BLaER1 treated with 17β-estradiol and CSF1 and Interleukin-3, amounts not matched to agents 10 nM and 100 nM (cell line): ENCODE measurements around the gene SYNDIG1.

ENCODE experiments used
- H3K27ac ChIP-seq, 11 experiments: shearing (Covaris generic); formaldehyde crosslinking; 2 replicates each; pipeline ENCODE4 v1.8.1; 2022
- H3K27me3 ChIP-seq, 11 experiments: shearing (Covaris generic); formaldehyde crosslinking; 2 replicates each; pipeline ENCODE4 v1.8.1; 2022
- H3K36me3 ChIP-seq, 11 experiments: shearing (Covaris generic); formaldehyde crosslinking; 2 replicates each; pipeline ENCODE4 v1.8.1; 2022
- H3K4me1 ChIP-seq, 10 experiments: shearing (Covaris generic); formaldehyde crosslinking; 2 replicates each; pipeline ENCODE4 v1.8.1; 2022
- H3K4me2 ChIP-seq, 11 experiments: shearing (Covaris generic); formaldehyde crosslinking; 2 replicates each; pipeline ENCODE4 v1.8.1; 2022
- H3K4me3 ChIP-seq, 10 experiments: shearing (Covaris generic); formaldehyde crosslinking; 2 replicates each; pipeline ENCODE4 v1.8.1; 2022
- H3K9ac ChIP-seq, 11 experiments: shearing (Covaris generic); formaldehyde crosslinking; 2 replicates each; pipeline ENCODE4 v1.8.1; 2022
- H3K9me3 ChIP-seq, 11 experiments: shearing (Covaris generic); formaldehyde crosslinking; replicated peaks in 1 of 11; 2 replicates each; pipeline ENCODE4 v1.8.1; 2022
- H4K20me1 ChIP-seq, 11 experiments: shearing (Covaris generic); formaldehyde crosslinking; 2 replicates each; pipeline ENCODE4 v1.8.1; 2022
- Cebpa-rat ChIP-seq, 11 experiments: shearing (Covaris generic); IDR thresholded peaks; 2 replicates each; pipeline ENCODE4 v1.8.1; 2022

SYNDIG1 gene

DNA sequence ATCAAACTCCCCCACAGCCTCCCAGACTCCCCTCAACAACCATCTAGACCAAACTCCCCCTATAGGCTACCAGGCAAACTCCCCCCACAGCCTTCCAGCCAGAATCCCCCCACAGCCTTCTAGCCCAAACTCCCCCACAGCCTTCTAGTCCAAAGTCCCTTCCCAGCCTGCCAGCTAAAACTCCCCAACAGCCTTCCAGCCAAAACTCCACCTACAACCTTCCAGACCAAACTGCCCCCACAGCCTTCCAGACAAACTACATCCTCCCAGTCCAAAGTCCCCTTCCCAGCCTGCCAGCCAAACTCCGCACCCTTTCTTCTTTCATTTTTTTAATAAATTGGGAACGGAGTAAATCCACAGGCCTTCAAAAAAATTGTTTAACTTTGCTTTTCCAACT lies 37.4 kb upstream of the SYNDIG1 start:
- no peak overlapping the region for H3K4me3 ChIP-seq
- no peak for TF ChIP-seq Cebpa-rat (IDR thresholded peaks at IDR 0.05)
- H3K9me3 ChIP-seq = 0 out of 22 replicates have a peak, but pooled peaks cover 0 to 3% (median 0%) of the 10 kb centered on the region in 11 experiments
- H3K27ac ChIP-seq = no peak overlapping the region
- H4K20me1 ChIP-seq = no peaks in the 10 kb centered on the region
- H3K27me3 ChIP-seq = no peaks in the 10 kb centered on the region
- peaks cover 0 to 16% (median 2%) of the 10 kb centered on the region in 10 experiments; a peak in 6 of 20 replicates for H3K4me1 ChIP-seq
- H3K36me3 ChIP-seq = no peaks in the 10 kb centered on the region
- H3K4me2 ChIP-seq = no peak overlapping the region
- H3K9ac ChIP-seq = no peak overlapping the region

DNA sequence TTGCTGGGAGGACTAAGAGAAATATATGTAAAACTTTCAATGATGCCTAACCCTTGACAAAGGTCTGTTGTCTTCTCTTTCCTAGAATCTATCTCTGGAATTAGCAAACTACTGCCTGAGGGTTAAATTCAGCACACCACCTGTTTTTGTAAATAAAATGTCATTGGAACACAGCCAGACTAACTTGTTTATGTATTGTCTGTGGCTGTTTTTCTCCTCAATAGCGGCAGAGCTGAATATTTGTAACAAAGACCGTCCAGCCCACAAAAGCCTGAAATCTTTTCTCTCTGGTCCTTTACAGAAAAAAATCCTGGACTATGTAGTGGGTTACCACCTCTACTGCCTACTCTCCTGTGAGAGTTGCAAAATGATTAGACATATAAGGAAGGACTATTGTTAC lies 33.3 kb upstream of the SYNDIG1 start:
- Histone ChIP-seq H3K9ac (no peak overlapping the region), H3K9me3 (no peaks in the 10 kb centered on the region), H3K27me3 (no peaks in the 10 kb centered on the region), H3K4me1 (peaks cover 0 to 31% (median 13%) of the 10 kb centered on the region in 10 experiments; a peak in 15 of 20 replicates), H4K20me1 (no peaks in the 10 kb centered on the region), H3K4me3 (no peak overlapping the region), H3K4me2 (no peak overlapping the region; a peak in 3 of 22 replicates), H3K36me3 (no peaks in the 10 kb centered on the region), H3K27ac (no peak overlapping the region)
- TF ChIP-seq Cebpa-rat (IDR thresholded peaks at IDR 0.05) = no peak

DNA sequence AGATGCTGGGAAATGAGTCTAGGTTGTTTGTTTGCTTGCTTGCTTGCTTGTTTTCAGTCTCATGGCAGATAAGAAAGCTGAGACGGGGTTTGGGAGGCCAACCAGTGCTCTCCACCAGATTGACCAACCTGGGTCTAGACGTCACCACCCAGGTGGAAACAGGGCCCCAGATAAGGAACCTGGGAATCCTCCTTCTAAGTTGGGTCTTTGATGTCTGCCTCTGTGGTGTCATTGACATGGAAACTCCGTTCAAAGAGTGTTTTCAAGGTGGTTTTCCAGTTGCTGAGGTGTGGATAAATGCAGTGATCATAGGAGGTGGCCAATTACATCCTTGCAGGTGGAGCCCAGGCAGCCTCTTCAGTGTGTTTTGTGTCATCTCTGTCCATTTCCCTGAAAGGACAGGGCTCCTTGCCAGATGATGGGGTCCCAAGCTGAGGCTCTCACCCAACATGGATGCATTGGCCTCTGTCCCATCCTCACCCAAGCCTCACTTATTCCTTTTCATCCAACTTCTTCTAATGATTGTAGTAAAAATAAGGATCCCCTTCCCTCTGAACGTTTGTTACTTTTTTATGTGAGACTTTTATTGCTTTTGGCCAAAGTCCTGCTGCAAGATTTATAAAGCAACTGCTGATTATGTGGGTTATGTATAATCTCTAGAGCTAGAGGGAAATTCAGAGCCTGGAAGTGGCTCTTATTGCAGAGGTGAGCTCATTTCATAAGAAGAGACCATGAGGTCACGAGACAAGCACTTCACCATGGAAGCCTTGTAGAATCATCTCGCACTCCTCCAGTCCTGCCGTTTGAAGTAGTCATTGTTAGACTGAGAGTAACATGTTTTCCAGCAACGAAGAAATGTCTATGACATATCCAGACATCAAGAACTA lies 32.0 kb upstream of the SYNDIG1 start:
- Histone ChIP-seq H3K4me1 (peaks cover 0 to 43% (median 19%) of the 10 kb centered on the region in 10 experiments; a peak in 15 of 20 replicates), H3K36me3 (no peaks in the 10 kb centered on the region)
- no peak for TF ChIP-seq Cebpa-rat (IDR thresholded peaks at IDR 0.05)

DNA sequence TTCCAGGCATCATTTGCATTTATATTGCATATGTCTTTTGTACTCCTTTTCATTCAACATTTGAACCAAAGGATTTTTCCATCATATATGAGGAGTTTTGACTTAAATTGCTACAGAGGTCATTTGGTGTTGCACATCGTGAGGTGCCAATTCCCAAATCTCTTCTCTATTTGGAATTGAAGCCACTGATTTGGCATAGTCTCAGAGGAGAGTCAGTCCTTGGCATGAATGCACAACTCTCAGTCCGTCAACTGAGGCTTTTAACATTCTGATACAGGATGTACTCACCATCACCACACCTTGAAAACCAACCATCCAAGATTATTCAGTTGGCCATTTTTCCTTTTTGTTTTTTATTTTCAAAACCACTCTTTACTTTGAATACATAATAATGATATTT lies 31.1 kb upstream of the SYNDIG1 start:
- Histone ChIP-seq H3K9ac (no peak overlapping the region), H3K9me3 (no peaks in the 10 kb centered on the region), H3K4me2 (no peak overlapping the region), H3K4me1 (peaks cover 0 to 44% (median 19%) of the 10 kb centered on the region in 10 experiments; a peak in 15 of 20 replicates), H3K27ac (no peak overlapping the region), H3K4me3 (no peak overlapping the region), H3K27me3 (no peaks in the 10 kb centered on the region), H4K20me1 (no peaks in the 10 kb centered on the region), H3K36me3 (no peaks in the 10 kb centered on the region)
- TF ChIP-seq Cebpa-rat (IDR thresholded peaks at IDR 0.05) = no peak

More for the DNA sequence above, 32.0 kb upstream of the SYNDIG1 start:
- no peak overlapping the region for H3K4me2 ChIP-seq
- no peaks in the 10 kb centered on the region for H3K27me3 ChIP-seq
- H4K20me1 ChIP-seq = no peaks in the 10 kb centered on the region
- no peak overlapping the region for H3K9ac ChIP-seq
- no peaks in the 10 kb centered on the region for H3K9me3 ChIP-seq
- no peak overlapping the region for H3K4me3 ChIP-seq
- H3K27ac ChIP-seq = no peak overlapping the region

DNA sequence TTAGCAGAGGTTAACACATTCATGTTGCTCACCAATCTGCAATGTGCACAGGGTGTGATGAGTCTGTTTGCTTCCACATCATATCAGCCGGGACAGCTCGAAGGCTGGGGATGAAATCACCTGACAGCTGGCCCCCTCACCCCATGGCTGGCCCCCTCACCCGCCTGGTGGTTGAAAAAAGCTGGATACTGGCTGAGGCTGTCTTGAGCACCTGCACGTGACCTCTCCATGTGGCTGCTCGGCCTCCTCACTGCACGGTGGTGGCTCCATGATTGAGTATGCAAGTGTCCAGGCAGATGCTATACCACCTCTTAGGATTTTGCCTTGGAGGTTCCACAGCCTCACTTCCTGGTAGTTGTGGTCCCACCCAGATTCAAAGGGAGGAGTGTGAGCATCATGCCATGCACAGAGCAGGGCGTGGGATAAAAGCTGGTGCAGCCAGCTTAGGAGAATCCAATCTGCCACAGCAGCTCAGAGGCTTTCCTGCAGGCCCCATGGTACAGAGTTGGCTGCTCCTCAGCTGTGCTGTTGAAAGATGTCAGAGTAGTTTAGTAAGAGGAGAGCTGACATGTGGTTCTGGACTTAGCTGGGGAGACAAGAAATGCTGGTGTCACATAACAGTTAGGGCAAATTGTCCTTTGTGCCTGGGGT lies 29.6 kb upstream of the SYNDIG1 start:
- no peaks in the 10 kb centered on the region for H3K27me3 ChIP-seq
- no peaks in the 10 kb centered on the region for H4K20me1 ChIP-seq
- H3K4me2 ChIP-seq = peak overlapping the region in 7 of 11 experiments; percentile 6 to 70 (median 54); a peak in 7 of 22 replicates
- no peaks in the 10 kb centered on the region for H3K36me3 ChIP-seq
- no peak for TF ChIP-seq Cebpa-rat (IDR thresholded peaks at IDR 0.05)
- H3K4me3 ChIP-seq = no peak overlapping the region
- no peak overlapping the region for H3K27ac ChIP-seq
- peaks cover 0 to 40% (median 17%) of the 10 kb centered on the region in 10 experiments; a peak in 15 of 20 replicates for H3K4me1 ChIP-seq
- no peaks in the 10 kb centered on the region for H3K9me3 ChIP-seq
- H3K9ac ChIP-seq = no peak overlapping the region

DNA sequence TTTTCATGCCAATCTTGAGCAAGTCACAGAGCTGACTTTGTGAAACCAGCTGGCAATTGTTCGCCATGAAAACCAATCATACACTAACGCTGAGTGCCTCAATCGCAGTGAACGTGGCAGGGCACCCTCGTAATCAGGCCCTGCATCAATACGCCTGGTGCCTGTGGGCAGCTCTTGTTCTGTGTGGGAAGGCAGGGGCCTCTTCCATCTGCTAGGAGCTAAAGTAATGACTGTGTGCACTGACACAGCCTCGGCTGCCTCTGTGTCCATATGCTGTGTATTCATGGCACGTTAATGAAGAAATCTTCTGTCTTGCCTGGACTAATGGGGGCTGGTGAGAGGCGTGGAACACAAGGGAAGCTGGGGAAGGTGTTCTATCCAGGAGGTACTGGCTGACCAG lies 27.8 kb upstream of the SYNDIG1 start:
- no peaks in the 10 kb centered on the region for H3K27me3 ChIP-seq

DNA sequence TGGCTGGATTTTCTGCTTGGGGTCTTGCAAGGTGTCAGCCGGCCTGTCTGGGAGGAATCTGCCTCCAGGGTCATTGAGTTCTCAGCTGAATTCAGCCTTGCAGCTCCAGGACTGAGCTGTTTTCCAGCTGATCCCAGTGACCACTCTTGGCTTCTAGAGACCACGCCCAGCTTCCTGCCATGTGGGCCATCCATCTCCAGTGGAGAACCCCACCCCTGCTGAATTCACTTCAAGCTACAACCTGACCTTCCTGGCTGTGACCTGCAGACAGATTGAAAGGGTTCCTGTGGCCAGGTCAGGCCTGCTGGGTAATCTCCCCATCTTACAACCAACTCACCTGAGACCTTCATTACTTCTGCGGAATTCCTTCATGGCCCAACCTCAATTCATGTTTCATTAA lies 26.5 kb upstream of the SYNDIG1 start:
- Histone ChIP-seq H3K27ac (no peak overlapping the region), H3K9ac (no peak overlapping the region), H3K9me3 (no peaks in the 10 kb centered on the region), H3K36me3 (no peaks in the 10 kb centered on the region), H3K4me1 (peaks cover 0 to 29% (median 16%) of the 10 kb centered on the region in 10 experiments; a peak in 15 of 20 replicates), H4K20me1 (no peaks in the 10 kb centered on the region), H3K4me3 (no peak overlapping the region), H3K4me2 (no peak overlapping the region), H3K27me3 (no peaks in the 10 kb centered on the region)
- no peak for TF ChIP-seq Cebpa-rat (IDR thresholded peaks at IDR 0.05)

More for the DNA sequence above, 27.8 kb upstream of the SYNDIG1 start:
- Histone ChIP-seq H3K36me3 (no peaks in the 10 kb centered on the region), H3K4me2 (peak overlapping the region in 7 of 11 experiments; percentile 1 to 70 (median 61); a peak in 11 of 22 replicates), H4K20me1 (no peaks in the 10 kb centered on the region), H3K9me3 (no peaks in the 10 kb centered on the region), H3K27ac (no peak overlapping the region), H3K4me3 (no peak overlapping the region), H3K9ac (no peak overlapping the region), H3K4me1 (peaks cover 0 to 29% (median 16%) of the 10 kb centered on the region in 10 experiments; a peak in 15 of 20 replicates)
- TF ChIP-seq Cebpa-rat (IDR thresholded peaks at IDR 0.05) = no peak

DNA sequence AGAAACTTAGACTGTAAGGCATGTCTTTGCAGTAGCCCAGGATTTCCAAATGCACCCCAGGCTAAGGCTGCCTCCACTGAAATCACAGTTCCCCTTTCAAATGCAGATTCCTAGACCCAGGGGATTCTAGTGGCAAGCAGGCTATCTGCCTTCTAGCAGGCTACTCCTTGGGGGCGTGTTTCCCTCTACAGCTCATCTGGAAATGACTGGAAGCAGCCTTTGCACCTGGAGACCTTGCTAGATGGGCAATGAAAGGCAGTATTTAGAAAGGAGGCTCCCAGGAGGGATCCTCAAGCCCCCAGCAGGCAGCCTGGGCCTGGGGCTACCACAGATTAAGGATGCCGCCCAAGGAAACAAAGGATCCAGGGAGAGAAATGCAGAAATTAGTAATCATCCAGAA lies 26.0 kb upstream of the SYNDIG1 start:
- Histone ChIP-seq H3K9me3 (no peaks in the 10 kb centered on the region), H3K27ac (no peak overlapping the region), H3K4me3 (no peak overlapping the region), H3K4me2 (no peak overlapping the region), H3K36me3 (no peaks in the 10 kb centered on the region), H3K27me3 (no peaks in the 10 kb centered on the region), H3K4me1 (peaks cover 0 to 29% (median 16%) of the 10 kb centered on the region in 10 experiments; a peak in 15 of 20 replicates), H4K20me1 (no peaks in the 10 kb centered on the region), H3K9ac (no peak overlapping the region)
- TF ChIP-seq Cebpa-rat (IDR thresholded peaks at IDR 0.05) = no peak

DNA sequence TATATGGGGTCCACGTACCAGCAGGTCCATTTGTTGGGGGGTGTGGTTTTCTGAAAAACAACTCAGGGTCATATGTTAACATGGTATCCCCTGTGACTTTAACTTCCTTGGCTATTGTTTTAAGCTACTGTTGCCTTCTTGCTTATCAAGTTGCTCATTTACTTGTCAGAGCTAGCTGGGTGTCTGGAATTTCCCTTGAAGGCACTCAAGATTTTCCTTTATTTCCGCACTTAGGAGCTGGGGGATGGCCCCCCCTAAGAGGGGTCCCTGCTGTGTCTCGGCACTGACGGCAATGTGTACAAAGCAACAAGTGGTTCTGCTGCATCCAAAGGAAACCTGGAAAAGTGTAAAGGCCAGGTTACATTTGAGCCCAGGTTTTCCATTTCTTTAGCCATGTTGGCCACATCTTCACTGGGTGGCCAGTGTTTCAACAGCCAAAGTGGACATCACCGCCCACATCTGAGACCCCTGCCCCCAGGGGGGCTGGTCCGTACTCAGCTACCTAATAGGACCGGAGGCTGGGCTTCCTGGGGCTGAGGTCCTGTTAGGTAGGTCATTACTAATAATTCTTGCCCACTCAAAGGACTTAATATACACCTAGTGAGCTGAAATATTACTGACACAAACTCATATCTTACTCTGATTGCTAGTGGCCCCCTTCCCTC lies 24.8 kb upstream of the SYNDIG1 start:
- Histone ChIP-seq H3K27me3 (no peaks in the 10 kb centered on the region), H3K9ac (no peak overlapping the region), H3K36me3 (no peaks in the 10 kb centered on the region), H4K20me1 (no peaks in the 10 kb centered on the region), H3K4me1 (peaks cover 0 to 29% (median 16%) of the 10 kb centered on the region in 10 experiments; a peak in 15 of 20 replicates), H3K27ac (no peak overlapping the region), H3K4me2 (no peak overlapping the region), H3K9me3 (no peaks in the 10 kb centered on the region), H3K4me3 (no peak overlapping the region)
- no peak for TF ChIP-seq Cebpa-rat (IDR thresholded peaks at IDR 0.05)
